ENCODE data around the gene ENSA.
"Not testable (repeated sequence)": the region's sequence is repeated elsewhere in the genome, so short reads cannot be mapped to it uniquely, and the experiment has no call there.

Gene ENSA

DNA sequence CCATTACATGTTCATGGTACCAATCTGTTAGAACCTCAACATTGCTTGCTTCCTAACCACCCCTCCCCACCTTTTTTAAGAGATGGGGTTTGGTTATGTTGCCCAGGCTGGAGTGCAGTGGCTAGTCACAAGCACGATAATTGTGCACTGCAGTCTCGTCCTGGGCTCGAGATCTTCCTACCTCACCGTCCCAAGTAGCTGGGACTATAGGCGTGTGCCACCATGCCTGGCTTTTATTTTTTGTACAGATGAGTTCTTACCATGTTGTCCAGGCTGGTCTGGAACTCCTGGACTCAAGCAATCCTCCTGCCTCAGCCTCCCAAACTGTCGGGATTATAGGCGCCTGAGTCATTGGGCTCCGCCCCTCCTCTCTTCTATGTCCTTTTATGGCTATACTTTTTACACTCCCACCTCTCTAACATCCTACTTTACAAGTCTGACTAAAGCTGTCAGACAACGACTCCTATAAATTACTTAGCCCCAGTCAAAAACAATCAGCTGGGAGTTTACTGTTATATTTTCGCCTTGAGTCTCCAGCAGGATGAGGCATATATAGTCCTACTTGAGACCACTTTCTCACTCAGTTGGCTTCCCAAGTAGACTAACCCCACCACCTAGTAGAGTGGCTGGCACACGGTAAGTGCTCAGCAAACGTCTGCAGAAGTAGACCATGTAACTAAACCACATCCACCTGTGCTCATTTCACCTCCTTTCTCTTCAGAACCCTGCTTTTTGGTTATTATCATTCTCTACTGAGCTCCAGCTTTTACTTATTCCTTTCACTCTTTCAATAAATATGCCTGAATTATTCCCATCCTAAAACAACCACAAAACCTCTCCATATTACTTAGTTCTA is 13.8 kb downstream of the ENSA start:
- DNase-seq (ENCODE audit: low spot score): no peak
- TF ChIP-seq, protein P1, sequence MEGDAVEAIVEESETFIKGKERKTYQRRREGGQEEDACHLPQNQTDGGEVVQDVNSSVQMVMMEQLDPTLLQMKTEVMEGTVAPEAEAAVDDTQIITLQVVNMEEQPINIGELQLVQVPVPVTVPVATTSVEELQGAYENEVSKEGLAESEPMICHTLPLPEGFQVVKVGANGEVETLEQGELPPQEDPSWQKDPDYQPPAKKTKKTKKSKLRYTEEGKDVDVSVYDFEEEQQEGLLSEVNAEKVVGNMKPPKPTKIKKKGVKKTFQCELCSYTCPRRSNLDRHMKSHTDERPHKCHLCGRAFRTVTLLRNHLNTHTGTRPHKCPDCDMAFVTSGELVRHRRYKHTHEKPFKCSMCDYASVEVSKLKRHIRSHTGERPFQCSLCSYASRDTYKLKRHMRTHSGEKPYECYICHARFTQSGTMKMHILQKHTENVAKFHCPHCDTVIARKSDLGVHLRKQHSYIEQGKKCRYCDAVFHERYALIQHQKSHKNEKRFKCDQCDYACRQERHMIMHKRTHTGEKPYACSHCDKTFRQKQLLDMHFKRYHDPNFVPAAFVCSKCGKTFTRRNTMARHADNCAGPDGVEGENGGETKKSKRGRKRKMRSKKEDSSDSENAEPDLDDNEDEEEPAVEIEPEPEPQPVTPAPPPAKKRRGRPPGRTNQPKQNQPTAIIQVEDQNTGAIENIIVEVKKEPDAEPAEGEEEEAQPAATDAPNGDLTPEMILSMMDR (IDR thresholded peaks at IDR 0.05; ENCODE audit: extremely low read depth, missing control alignments): no peak

DNA sequence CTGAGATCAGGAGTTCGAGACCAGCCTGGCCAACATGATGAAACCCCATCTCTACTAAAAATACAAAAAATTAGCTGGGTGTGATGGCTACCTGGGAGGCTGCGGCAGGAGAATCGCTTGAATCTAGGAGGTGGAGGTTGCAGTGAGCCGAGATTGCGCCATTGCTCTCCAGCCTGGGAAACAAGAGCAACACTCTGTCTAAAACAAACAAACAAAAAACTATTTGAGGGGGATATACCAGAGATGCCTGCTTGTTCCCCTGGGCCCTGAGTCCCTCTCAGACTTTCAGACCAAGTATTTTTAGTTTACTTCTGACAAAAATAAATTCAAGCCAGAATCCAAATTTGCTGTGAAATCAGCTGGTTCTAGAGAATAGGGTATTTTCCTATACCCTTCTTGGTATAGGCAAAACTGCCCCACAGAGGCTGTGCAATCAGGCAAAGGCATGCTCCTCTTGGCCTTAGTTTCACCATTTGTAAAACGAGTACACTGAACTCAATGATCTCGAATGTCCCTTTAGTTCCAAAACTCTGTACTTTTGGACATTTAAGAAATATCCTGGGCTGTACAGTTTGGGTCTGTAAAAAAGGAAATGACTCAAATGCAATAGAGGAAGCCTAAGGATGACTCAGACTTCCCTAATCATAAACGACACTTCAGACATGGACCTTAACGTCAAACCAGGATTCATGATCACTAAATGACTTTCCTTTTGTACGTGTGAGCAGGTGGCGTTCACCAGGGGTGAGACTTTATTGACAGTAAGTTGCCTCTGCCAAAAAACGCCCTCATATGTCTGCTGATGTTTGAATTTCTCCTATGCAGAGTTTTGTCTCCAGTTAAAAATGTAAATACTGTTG is 16.1 kb downstream of the ENSA start:
- DNase-seq (ENCODE audit: low spot score): peak; percentile 42
- TF ChIP-seq, protein P1 (IDR thresholded peaks at IDR 0.05; ENCODE audit: extremely low read depth, missing control alignments): no peak

DNA sequence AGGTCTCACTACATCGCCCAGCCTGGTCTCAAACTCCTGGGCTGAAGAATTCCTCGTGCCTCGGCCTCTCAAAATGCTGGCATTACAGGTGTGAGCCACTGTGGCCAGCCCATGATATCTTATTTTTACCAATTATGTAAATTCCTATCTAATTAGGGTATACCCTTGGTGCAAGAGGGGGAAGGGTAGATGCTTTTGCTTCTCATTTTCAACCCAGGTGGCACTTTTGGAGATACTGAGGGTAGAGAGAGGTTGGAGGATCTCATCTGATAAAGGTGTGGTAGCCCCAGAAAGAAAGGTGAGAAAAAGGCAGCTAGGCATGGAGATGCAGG is 17.4 kb downstream of the ENSA start:
- no peak for DNase-seq (ENCODE audit: low spot score)
- TF ChIP-seq, protein P1 (IDR thresholded peaks at IDR 0.05; ENCODE audit: extremely low read depth, missing control alignments): no peak

DNA sequence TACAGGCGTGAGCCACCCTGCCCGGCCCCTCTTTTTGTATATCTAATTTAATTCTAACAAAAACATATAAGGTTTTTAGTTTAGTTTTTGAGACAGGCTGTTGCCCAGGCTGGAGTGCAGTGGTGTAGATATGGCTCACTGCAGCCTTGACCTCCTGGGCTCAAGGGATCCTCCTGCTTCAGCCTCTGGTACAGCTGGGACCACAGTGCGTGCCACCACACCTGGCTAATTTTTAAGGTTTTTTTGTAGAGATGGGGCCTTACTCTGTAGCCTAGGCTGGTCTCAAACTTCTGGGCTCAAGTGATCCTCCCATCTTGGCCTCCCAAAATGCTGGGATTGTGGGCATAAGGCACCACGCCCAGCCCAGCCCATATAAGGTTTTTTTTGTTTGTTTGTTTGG is 18.8 kb downstream of the ENSA start:
- TF ChIP-seq, protein P1 (IDR thresholded peaks at IDR 0.05; ENCODE audit: extremely low read depth, missing control alignments): no peak

DNA sequence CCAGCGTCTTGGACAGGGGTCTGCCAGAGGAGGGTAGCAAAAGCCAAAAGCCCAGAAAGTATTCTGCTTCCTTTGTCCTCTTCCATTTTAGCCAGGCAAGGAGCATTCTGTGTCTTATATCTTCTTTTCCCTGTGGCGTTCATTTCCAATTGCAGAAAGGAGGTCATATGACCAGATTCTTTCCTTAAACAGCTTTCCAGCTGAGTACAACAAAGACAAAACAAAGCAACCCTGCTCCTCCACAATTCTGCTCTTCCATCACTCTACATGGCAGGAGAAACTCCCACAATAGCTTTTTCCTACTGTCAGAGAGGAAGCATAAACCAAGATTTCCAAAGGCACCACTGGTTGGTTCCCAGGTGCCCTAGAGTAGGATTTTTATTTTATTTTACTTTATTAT is 19.7 kb downstream of the ENSA start:
- DNase-seq (ENCODE audit: low spot score): no peak
- TF ChIP-seq, protein P1 (IDR thresholded peaks at IDR 0.05; ENCODE audit: extremely low read depth, missing control alignments): no peak

More for the DNA sequence above, 18.8 kb downstream of the ENSA start:
- DNase-seq (ENCODE audit: low spot score): no peak

DNA sequence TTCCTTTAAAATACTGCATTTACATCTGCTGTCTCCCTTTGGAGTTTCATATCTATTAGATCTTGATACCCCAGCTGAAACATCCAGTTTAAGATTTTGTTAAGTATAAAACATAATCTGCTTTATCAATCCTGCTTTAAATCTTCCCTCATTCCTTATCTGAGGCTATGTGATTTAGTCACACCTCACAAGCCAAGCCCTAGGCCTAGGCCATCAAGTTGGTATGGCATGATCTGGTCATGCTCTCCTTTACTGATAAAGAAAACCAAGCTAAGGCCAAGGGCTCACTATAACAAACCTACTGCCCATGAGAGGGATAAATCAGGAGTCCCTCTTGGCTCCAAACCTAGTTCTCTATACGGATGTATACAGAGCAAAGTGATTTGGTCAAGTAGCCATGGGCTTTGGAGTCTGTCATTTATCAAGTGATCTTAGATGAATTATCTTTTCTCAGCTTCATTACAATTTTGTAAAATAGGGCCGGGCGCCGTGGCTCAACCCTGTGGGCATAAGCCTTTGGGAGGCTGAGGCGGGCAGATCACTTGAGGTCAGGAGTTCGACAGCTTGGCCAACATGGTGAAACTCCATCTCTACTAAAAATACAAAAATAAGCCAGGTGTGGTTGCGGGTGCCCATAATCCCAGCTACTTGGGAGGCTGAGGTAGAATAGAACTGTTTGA is 22.8 kb downstream of the ENSA start:
- TF ChIP-seq, protein P1 (IDR thresholded peaks at IDR 0.05; ENCODE audit: extremely low read depth, missing control alignments): no peak
- DNase-seq (ENCODE audit: low spot score): no peak

DNA sequence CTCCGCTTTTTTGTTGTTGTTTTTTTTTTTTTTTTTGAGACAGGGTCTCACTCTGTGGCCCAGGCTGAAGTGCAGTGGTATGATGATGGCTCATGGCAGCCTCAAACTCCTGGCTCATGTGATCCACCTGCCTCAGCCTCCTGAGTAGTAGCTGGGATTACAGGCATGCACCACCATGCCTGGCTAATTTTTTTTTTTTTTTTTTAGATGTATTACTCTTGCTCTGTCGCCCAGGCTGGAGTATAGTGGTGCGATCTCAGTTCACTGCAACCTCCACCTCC is 24.0 kb downstream of the ENSA start:
- DNase-seq (ENCODE audit: low spot score): not testable (repeated sequence)

Measured in GM20000 (cell line).